Neutrophil (primary cell): ENCODE data around the gene VASH1.

Experiments
- H3K27ac ChIP-seq: fragments of 200-600 bp; sonication (generic); 2 replicates; pipeline ENCODE4 v1.5.1; 2016; ENCODE audit warnings: mild to moderate bottlenecking, moderate library complexity
- H3K27me3 ChIP-seq: fragments of 200-600 bp; sonication (generic); 2 replicates; pipeline ENCODE4 v1.6.0; 2016; ENCODE audit warnings: mild to moderate bottlenecking
- H3K36me3 ChIP-seq: fragments of 200-600 bp; sonication (generic); 2 replicates; pipeline ENCODE4 v1.5.1; 2017
- H3K4me1 ChIP-seq, 2 experiments: fragments of 200-600 bp in 1 of 2; sonication (generic) in 1 of 2; 1 replicate in 1 of 2; 2 replicates in 1 of 2; pipeline versions ENCODE4 v1.5.1 to v1.6.1; 2013 to 2016; ENCODE audit warnings: low read depth in 1 of 2, low read length in 1 of 2, mild to moderate bottlenecking in 1 of 2, moderate library complexity in 1 of 2; ENCODE audit not compliant: control insufficient read depth in 1 of 2, insufficient read depth in 1 of 2
- H3K4me3 ChIP-seq, 2 experiments: fragments of 200-600 bp in 1 of 2; sonication (generic) in 1 of 2; 1 replicate in 1 of 2; 2 replicates in 1 of 2; pipeline ENCODE4 v1.5.1; 2013 to 2016; ENCODE audit warnings: low read depth in 1 of 2, low read length in 1 of 2, mild to moderate bottlenecking in 1 of 2, moderate library complexity in 1 of 2
- H3K9me3 ChIP-seq: fragments of 200-600 bp; sonication (generic); 2 replicates; pipeline ENCODE4 v1.5.1; 2016
- TF ChIP-seq, protein P1 (sequence below): fragments of 200-600 bp; sonication (generic); IDR thresholded peaks from 2 replicates; pipeline ENCODE4 v1.5.1; 2016; ENCODE audit warnings: antibody characterized with exemption

VASH1 gene

DNA sequence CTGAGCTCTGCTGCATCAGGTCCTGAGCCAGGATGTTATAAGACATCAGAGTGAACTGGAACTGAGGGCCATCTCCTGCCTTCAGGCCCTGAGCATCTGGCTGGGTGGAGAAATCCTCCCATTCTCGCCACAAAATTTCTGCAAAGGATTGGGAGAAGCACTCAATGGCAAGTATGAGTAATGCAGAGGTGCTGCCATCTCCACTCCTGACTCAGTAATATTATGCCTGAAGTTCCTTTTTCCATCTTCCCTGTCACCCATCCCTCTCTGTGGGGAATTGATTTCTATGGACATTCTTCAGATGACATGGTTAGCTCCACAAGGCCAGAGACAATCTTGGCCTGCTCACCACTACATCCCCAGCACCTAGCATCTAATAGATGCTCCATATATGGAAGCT is 46.7 kb downstream of the VASH1 start:
- Histone ChIP-seq H3K9me3 (no peaks in the 10 kb centered on the region), H3K27me3 (no peaks in the 10 kb centered on the region), H3K4me1 (peaks cover 22 to 24% of the 10 kb centered on the region in 2 experiments), H3K36me3 (peaks cover 23% of the 10 kb centered on the region), H3K4me3 (no peak overlapping the region), H3K27ac (no peak overlapping the region)
- TF ChIP-seq, protein P1, sequence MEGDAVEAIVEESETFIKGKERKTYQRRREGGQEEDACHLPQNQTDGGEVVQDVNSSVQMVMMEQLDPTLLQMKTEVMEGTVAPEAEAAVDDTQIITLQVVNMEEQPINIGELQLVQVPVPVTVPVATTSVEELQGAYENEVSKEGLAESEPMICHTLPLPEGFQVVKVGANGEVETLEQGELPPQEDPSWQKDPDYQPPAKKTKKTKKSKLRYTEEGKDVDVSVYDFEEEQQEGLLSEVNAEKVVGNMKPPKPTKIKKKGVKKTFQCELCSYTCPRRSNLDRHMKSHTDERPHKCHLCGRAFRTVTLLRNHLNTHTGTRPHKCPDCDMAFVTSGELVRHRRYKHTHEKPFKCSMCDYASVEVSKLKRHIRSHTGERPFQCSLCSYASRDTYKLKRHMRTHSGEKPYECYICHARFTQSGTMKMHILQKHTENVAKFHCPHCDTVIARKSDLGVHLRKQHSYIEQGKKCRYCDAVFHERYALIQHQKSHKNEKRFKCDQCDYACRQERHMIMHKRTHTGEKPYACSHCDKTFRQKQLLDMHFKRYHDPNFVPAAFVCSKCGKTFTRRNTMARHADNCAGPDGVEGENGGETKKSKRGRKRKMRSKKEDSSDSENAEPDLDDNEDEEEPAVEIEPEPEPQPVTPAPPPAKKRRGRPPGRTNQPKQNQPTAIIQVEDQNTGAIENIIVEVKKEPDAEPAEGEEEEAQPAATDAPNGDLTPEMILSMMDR: no peak

DNA sequence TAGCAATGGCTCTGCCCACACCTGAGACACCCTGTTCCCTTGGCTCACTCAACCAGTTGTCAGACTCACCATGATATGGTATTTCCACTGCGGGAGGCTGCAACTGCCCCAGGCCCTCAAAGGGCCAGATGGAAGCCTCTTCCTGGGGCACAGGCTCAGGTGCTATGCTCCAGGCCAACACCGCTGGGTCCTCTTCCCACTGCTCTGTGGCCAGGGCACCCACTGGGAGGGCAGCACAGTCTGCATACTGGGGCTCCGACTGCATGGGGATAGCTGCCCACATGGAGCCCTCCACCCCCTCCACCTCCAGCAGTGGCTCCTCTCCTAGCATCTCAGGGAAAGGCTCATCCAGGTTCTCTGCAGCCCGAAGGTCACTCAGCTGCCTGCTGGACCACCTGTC is 47.7 kb downstream of the VASH1 start:
- Histone ChIP-seq H3K4me3 (no peak overlapping the region), H3K4me1 (peaks cover 23 to 28% of the 10 kb centered on the region in 2 experiments), H3K27ac (no peak overlapping the region), H3K27me3 (no peaks in the 10 kb centered on the region), H3K9me3 (no peaks in the 10 kb centered on the region), H3K36me3 (peaks cover 22% of the 10 kb centered on the region)
- TF ChIP-seq, protein P1: no peak

DNA sequence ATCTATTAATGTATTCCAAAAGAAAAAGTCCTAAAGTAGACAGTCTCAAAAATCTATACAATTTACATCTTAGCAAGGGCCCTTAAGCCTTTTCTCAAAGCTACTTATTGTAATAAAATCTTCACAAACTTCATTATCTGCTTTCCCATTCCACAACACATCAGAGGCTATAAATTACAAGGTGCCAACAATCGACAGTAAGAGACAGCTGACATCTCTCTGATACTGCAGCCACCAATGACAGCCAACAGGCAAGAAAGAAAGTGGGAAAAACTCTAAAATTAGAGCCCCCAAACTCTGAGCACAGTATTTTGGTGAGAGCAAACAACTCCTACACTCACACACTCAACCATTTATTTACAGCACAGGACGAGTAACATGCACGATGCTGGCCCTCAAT is 49.3 kb downstream of the VASH1 start:
- H3K36me3 ChIP-seq: peaks cover 15% of the 10 kb centered on the region
- no peak overlapping the region for H3K27ac ChIP-seq
- no peaks in the 10 kb centered on the region for H3K9me3 ChIP-seq
- no peaks in the 10 kb centered on the region for H3K27me3 ChIP-seq
- H3K4me3 ChIP-seq: no peak overlapping the region
- H3K4me1 ChIP-seq: peaks cover 23 to 28% of the 10 kb centered on the region in 2 experiments
- TF ChIP-seq, protein P1: no peak

DNA sequence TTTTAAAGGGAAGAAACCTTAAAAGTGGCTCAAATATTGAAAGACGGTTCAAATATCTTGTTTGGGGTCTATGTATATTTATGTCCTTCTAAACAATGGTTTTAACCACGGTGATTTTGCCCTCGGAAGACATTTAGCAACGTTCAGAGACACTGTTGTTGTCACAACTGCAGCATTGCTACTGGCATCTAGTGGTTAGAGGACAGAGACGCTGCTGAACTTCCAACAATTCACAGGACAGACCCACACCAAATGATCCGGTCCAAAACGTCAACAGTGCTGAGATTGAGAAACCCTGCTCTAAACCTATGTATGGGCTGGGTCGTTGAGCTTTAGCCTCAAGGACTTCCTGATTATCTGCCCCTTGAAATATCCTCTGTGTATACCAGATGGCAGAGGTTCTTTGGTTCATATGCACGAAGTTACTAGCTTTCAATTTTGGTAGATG is 49.7 kb downstream of the VASH1 start:
- peaks cover 23 to 28% of the 10 kb centered on the region in 2 experiments for H3K4me1 ChIP-seq
- no peak overlapping the region for H3K27ac ChIP-seq
- TF ChIP-seq, protein P1: no peak
- H3K27me3 ChIP-seq: peaks cover 2% of the 10 kb centered on the region
- H3K36me3 ChIP-seq: peaks cover 15% of the 10 kb centered on the region
- no peaks in the 10 kb centered on the region for H3K9me3 ChIP-seq
- no peak overlapping the region for H3K4me3 ChIP-seq

DNA sequence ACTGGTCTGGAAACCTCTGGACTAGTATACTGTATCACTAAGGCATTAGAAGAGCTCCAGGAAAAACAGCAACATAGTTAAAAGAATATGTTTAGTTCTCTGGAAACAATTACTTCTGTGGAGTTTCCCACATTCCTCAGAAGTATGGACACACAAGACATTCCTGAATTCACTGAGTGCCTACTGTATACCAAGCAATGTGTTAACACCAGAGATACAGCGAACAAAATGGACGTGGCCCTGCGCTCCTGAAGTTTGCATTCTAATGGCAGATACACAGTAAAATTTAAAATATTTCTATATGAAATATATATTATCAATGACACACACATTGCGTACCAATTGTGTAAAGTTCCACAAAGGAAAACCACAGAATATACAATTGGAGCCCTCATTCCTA is 50.3 kb downstream of the VASH1 start:
- peaks cover 9% of the 10 kb centered on the region for H3K36me3 ChIP-seq
- H3K27me3 ChIP-seq: peaks cover 7% of the 10 kb centered on the region
- H3K27ac ChIP-seq: no peak overlapping the region
- TF ChIP-seq, protein P1: no peak
- H3K4me1 ChIP-seq: peaks cover 23 to 28% of the 10 kb centered on the region in 2 experiments
- no peaks in the 10 kb centered on the region for H3K9me3 ChIP-seq
- H3K4me3 ChIP-seq: peak overlapping the region; percentile 60 to 81

DNA sequence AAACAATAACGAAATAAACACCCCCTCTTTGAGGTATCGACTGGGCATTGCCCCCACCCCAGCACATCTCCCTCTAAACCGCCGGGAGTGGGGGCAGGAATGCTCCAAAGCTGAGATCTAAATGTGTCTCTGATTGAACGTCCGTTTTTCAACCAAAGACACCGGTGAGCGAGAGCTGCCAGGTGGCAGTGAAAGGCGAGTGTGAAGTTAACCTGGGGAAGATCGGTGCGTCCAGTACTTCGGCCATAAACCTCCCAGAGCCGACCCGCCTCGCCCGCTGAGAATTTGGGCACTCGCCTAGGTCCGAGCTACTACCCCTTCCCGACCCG is 50.8 kb downstream of the VASH1 start:
- Histone ChIP-seq H3K27me3 (peaks cover 12% of the 10 kb centered on the region), H3K4me3 (peak overlapping the region; percentile 60 to 81), H3K9me3 (no peaks in the 10 kb centered on the region), H3K36me3 (peaks cover 4% of the 10 kb centered on the region), H3K4me1 (peaks cover 23 to 28% of the 10 kb centered on the region in 2 experiments), H3K27ac (peak overlapping the region; percentile 66)
- TF ChIP-seq, protein P1: no peak
